GM12878 (cell line): ENCODE data around the gene SEPHS2. TPM values are rescaled to one million over a fixed set of nuclear protein-coding genes. Genes with fewer than 3 reads are reported as not detected.

Experiments used
- ATF7 ChIP-seq: fragments of 450-650 bp; IDR thresholded peaks from 2 replicates; pipeline ENCODE4 v1.6.1; 2016; ENCODE audit warnings: low read depth, mild to moderate bottlenecking
- BACH1 ChIP-seq: fragments of 450-650 bp; IDR thresholded peaks from 2 replicates; pipeline ENCODE4 v1.6.1; 2017; ENCODE audit warnings: mild to moderate bottlenecking, borderline replicate concordance
- FOXK2 ChIP-seq: fragments of 450-650 bp; IDR thresholded peaks from 2 replicates; pipeline ENCODE4 v1.6.1; 2017; ENCODE audit warnings: mild to moderate bottlenecking, moderate library complexity
- FOXM1 ChIP-seq: IDR thresholded peaks from 2 replicates; pipeline ENCODE4 v1.6.1; 2012; ENCODE audit warnings: low read depth, mild to moderate bottlenecking, inconsistent platforms, low read length, moderate library complexity
- GATAD2B ChIP-seq: fragments of 450-650 bp; conservative IDR thresholded peaks from 2 replicates; pipeline ENCODE4 v1.6.1; 2017; ENCODE audit warnings: low read depth, mild to moderate bottlenecking, moderate library complexity
- JUNB ChIP-seq: IDR thresholded peaks from 2 replicates; pipeline ENCODE4 v1.6.1; 2016; ENCODE audit warnings: antibody characterized with exemption, mild to moderate bottlenecking
- KAT2A ChIP-seq: conservative IDR thresholded peaks from 2 replicates; pipeline ENCODE4 v1.6.1; 2011; ENCODE audit warnings: low read depth, low read length; ENCODE audit not compliant: control insufficient read depth
- KDM1A ChIP-seq: fragments of 200-600 bp; sonication (generic); IDR thresholded peaks from 2 replicates; pipeline ENCODE4 v1.6.1; 2016; ENCODE audit warnings: borderline replicate concordance
- NFIC ChIP-seq: IDR thresholded peaks from 2 replicates; pipeline ENCODE4 v1.6.1; 2012; ENCODE audit warnings: low read depth, mild to moderate bottlenecking, inconsistent platforms, low read length, moderate library complexity
- PML ChIP-seq: IDR thresholded peaks from 2 replicates; pipeline ENCODE4 v1.6.1; 2012; ENCODE audit warnings: low read length, inconsistent platforms
- POLR2A ChIP-seq: IDR thresholded peaks from 2 replicates; pipeline ENCODE4 v1.6.1; 2011; ENCODE audit warnings: low read depth, mild to moderate bottlenecking, low read length
- TAF1 ChIP-seq: IDR thresholded peaks from 2 replicates; pipeline ENCODE4 v1.6.1; 2011; ENCODE audit warnings: mild to moderate bottlenecking, low read depth, low read length, borderline replicate concordance
- polyA plus RNA-seq, 11 experiments: library from polyadenylated mRNA; depleted of rRNA in 4 of 11; unstranded in 6 of 11; stranded (reverse) in 5 of 11; fragments of >200 nt; fragmentation: Nextera tagmentation in 4 of 11; fragmentation: Illumina TruSeq in 1 of 11; extraction: Ambion mirVana in 4 of 11; extraction: Trizol in 1 of 11; gene quantifications; 1 replicate in 1 of 11; 2 replicates in 10 of 11; pipeline versions ENCODE4 v1.2.1 to v1.2.3, GENCODE V29; 2011 to 2016; ENCODE audit warnings: inconsistent platforms in 2 of 11, missing spikeins in 2 of 11, low read depth in 1 of 11
- total RNA-seq, 4 experiments: library from RNA; depleted of rRNA in 3 of 4; stranded (reverse); fragments of >200 nt in 3 of 4; fragmentation: Illumina TruSeq in 1 of 4; extraction: Trizol in 1 of 4; gene quantifications; 2 replicates each; pipeline versions ENCODE4 v1.2.1 to v1.2.3, GENCODE V29; 2013 to 2021
- TF ChIP-seq, protein P1 (sequence below): fragments of 450-650 bp; IDR thresholded peaks from 2 replicates; pipeline ENCODE4 v1.6.1; 2016; ENCODE audit warnings: mild to moderate bottlenecking
- TF ChIP-seq, protein P2 (sequence below): fragments of 450-650 bp; conservative IDR thresholded peaks from 2 replicates; pipeline ENCODE4 v1.6.1; 2017; ENCODE audit warnings: mild to moderate bottlenecking, moderate library complexity
- TF ChIP-seq, protein P3 (sequence below): fragments of 450-650 bp; IDR thresholded peaks from 2 replicates; pipeline ENCODE4 v1.6.1; 2017; ENCODE audit warnings: mild to moderate bottlenecking, moderate library complexity
- TF ChIP-seq, protein P4 (sequence below): fragments of 450-650 bp; IDR thresholded peaks from 2 replicates; pipeline ENCODE4 v1.6.1; 2017; ENCODE audit warnings: low read depth, mild to moderate bottlenecking, moderate library complexity
- TF ChIP-seq, protein P5 (sequence below): IDR thresholded peaks from 2 replicates; pipeline ENCODE4 v1.6.1; 2012; ENCODE audit warnings: low read depth, low read length, improper control_type of control experiment
- TF ChIP-seq, protein P6 (sequence below): IDR thresholded peaks from 2 replicates; pipeline ENCODE4 v1.6.1; 2012; ENCODE audit warnings: low read depth, low read length, improper control_type of control experiment
- TF ChIP-seq, protein P7 (sequence below): fragments of 450-650 bp; IDR thresholded peaks from 2 replicates; pipeline ENCODE4 v1.6.1; 2014; ENCODE audit warnings: mild to moderate bottlenecking

SEPHS2 gene
- total and polyA plus RNA-seq, 10 of the 15 experiments (the other 5 are each of a cell fraction or from before 2014, with no cell fraction given): 21.6 to 99.8 (median 72.9) TPM

DNA sequence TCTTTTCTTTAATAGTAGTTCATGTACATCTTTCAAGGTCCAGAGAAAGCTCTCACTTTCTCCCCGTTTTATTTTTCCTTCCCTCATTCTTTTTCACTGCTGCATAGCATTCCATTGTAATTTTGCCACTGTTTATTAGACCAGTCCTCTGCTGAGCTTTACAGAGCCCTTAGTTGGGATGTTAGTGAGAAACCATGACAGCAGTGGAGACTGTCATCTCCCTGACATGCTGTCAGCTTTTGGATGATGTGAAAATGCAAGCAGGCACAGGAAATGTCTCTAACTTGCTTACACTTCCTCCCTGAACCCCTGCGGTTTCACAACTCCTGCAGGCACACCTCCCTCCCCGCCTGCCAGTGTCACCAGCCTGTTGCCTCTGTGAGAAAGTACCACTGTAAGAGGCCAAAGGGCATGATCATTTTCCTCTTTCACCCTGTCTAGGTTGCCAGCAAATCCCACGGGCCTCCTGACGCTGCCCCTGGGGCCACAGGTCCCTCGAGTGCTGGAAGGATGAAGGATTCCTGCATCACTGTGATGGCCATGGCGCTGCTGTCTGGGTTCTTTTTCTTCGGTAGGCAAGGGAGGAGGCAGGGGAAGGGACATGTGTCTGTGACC, 26.8 kb upstream of the SEPHS2 start, which contains the start of gene ITGAL (continued):
- TF ChIP-seq, protein P1, sequence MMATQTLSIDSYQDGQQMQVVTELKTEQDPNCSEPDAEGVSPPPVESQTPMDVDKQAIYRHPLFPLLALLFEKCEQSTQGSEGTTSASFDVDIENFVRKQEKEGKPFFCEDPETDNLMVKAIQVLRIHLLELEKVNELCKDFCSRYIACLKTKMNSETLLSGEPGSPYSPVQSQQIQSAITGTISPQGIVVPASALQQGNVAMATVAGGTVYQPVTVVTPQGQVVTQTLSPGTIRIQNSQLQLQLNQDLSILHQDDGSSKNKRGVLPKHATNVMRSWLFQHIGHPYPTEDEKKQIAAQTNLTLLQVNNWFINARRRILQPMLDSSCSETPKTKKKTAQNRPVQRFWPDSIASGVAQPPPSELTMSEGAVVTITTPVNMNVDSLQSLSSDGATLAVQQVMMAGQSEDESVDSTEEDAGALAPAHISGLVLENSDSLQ: peak; percentile 95
- TF ChIP-seq, protein P2, sequence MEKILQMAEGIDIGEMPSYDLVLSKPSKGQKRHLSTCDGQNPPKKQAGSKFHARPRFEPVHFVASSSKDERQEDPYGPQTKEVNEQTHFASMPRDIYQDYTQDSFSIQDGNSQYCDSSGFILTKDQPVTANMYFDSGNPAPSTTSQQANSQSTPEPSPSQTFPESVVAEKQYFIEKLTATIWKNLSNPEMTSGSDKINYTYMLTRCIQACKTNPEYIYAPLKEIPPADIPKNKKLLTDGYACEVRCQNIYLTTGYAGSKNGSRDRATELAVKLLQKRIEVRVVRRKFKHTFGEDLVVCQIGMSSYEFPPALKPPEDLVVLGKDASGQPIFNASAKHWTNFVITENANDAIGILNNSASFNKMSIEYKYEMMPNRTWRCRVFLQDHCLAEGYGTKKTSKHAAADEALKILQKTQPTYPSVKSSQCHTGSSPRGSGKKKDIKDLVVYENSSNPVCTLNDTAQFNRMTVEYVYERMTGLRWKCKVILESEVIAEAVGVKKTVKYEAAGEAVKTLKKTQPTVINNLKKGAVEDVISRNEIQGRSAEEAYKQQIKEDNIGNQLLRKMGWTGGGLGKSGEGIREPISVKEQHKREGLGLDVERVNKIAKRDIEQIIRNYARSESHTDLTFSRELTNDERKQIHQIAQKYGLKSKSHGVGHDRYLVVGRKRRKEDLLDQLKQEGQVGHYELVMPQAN: peak; percentile 43; the same call in 1 of the 2 replicates
- TF ChIP-seq, protein P3, sequence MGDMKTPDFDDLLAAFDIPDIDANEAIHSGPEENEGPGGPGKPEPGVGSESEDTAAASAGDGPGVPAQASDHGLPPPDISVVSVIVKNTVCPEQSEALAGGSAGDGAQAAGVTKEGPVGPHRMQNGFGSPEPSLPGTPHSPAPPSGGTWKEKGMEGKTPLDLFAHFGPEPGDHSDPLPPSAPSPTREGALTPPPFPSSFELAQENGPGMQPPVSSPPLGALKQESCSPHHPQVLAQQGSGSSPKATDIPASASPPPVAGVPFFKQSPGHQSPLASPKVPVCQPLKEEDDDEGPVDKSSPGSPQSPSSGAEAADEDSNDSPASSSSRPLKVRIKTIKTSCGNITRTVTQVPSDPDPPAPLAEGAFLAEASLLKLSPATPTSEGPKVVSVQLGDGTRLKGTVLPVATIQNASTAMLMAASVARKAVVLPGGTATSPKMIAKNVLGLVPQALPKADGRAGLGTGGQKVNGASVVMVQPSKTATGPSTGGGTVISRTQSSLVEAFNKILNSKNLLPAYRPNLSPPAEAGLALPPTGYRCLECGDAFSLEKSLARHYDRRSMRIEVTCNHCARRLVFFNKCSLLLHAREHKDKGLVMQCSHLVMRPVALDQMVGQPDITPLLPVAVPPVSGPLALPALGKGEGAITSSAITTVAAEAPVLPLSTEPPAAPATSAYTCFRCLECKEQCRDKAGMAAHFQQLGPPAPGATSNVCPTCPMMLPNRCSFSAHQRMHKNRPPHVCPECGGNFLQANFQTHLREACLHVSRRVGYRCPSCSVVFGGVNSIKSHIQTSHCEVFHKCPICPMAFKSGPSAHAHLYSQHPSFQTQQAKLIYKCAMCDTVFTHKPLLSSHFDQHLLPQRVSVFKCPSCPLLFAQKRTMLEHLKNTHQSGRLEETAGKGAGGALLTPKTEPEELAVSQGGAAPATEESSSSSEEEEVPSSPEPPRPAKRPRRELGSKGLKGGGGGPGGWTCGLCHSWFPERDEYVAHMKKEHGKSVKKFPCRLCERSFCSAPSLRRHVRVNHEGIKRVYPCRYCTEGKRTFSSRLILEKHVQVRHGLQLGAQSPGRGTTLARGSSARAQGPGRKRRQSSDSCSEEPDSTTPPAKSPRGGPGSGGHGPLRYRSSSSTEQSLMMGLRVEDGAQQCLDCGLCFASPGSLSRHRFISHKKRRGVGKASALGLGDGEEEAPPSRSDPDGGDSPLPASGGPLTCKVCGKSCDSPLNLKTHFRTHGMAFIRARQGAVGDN: peak; percentile 96
- TF ChIP-seq FOXM1 (peak; percentile 74; the same call in 1 of the 2 replicates), FOXK2 (no peak; the same call in 1 of the 2 replicates), NFIC (peak; percentile 68), KAT2A (no peak), BACH1 (peak; percentile 81; the same call in 1 of the 2 replicates), GATAD2B (peak; percentile 99), JUNB (no peak), KDM1A (peak; percentile 55; the same call in 1 of the 2 replicates), ATF7 (peak; percentile 88), TAF1 (peak; percentile 77; the same call in 1 of the 2 replicates), POLR2A (peak; percentile 81), PML (peak; percentile 57; the same call in 1 of the 2 replicates)
- TF ChIP-seq, protein P4, sequence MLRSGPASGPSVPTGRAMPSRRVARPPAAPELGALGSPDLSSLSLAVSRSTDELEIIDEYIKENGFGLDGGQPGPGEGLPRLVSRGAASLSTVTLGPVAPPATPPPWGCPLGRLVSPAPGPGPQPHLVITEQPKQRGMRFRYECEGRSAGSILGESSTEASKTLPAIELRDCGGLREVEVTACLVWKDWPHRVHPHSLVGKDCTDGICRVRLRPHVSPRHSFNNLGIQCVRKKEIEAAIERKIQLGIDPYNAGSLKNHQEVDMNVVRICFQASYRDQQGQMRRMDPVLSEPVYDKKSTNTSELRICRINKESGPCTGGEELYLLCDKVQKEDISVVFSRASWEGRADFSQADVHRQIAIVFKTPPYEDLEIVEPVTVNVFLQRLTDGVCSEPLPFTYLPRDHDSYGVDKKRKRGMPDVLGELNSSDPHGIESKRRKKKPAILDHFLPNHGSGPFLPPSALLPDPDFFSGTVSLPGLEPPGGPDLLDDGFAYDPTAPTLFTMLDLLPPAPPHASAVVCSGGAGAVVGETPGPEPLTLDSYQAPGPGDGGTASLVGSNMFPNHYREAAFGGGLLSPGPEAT: peak; percentile 84
- TF ChIP-seq, protein P5, sequence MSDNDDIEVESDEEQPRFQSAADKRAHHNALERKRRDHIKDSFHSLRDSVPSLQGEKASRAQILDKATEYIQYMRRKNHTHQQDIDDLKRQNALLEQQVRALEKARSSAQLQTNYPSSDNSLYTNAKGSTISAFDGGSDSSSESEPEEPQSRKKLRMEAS: peak; percentile 73; the same call in 1 of the 2 replicates
- TF ChIP-seq, protein P6, sequence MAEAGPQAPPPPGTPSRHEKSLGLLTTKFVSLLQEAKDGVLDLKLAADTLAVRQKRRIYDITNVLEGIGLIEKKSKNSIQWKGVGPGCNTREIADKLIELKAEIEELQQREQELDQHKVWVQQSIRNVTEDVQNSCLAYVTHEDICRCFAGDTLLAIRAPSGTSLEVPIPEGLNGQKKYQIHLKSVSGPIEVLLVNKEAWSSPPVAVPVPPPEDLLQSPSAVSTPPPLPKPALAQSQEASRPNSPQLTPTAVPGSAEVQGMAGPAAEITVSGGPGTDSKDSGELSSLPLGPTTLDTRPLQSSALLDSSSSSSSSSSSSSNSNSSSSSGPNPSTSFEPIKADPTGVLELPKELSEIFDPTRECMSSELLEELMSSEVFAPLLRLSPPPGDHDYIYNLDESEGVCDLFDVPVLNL: no peak
- TF ChIP-seq, protein P7, sequence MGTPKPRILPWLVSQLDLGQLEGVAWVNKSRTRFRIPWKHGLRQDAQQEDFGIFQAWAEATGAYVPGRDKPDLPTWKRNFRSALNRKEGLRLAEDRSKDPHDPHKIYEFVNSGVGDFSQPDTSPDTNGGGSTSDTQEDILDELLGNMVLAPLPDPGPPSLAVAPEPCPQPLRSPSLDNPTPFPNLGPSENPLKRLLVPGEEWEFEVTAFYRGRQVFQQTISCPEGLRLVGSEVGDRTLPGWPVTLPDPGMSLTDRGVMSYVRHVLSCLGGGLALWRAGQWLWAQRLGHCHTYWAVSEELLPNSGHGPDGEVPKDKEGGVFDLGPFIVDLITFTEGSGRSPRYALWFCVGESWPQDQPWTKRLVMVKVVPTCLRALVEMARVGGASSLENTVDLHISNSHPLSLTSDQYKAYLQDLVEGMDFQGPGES: no peak
